Right atrium auricular region (tissue), 2 donors: Measurements from ENCODE around the gene CRYGS. TPM values are rescaled to one million over a fixed set of nuclear protein-coding genes. Genes with fewer than 3 reads are reported as not detected.

Source experiments
- DNase-seq: peaks from one replicate; pipeline ENCODE4 v3.0.0-alpha.2; 2019; ENCODE audit warnings: low spot score
- H3K27ac ChIP-seq, 2 donors: fragments of 200-600 bp; sonication (generic); 1 replicate in 1 of 2; 2 replicates in 1 of 2; pipeline ENCODE4 v1.5.1; 2016 to 2019
- H3K27me3 ChIP-seq, 2 donors: fragments of 200-600 bp; sonication (generic); one replicate each; pipeline versions ENCODE4 v1.5.1 to v1.6.0; 2017 to 2019
- H3K36me3 ChIP-seq: fragments of 200-600 bp; sonication (generic); one replicate; pipeline ENCODE4 v1.5.1; 2016
- H3K4me1 ChIP-seq, 2 donors: fragments of 200-600 bp; sonication (generic); one replicate each; pipeline versions ENCODE4 v1.5.1 to v1.6.0; 2017 to 2019
- H3K4me3 ChIP-seq, 2 donors: fragments of 200-600 bp; sonication (generic); 1 replicate in 1 of 2; 2 replicates in 1 of 2; pipeline ENCODE4 v1.5.1; 2017 to 2019; ENCODE audit warnings: mild to moderate bottlenecking in 1 of 2, moderate library complexity in 1 of 2
- H3K9me3 ChIP-seq, 2 donors: fragments of 200-600 bp; sonication (generic); one replicate each; pipeline ENCODE4 v1.5.1; 2019
- CTCF ChIP-seq, 2 donors: fragments of 200-600 bp; sonication (generic); IDR thresholded peaks; one replicate each; pipeline ENCODE4 v1.5.1; 2019; ENCODE audit warnings: antibody characterized with exemption in 2 of 2
- total RNA-seq, 2 donors: library from RNA; depleted of rRNA; stranded (reverse); fragments of >200 nt; gene quantifications; one replicate each; pipeline ENCODE4 v1.1.0, GENCODE V29; 2016

Gene CRYGS
- total RNA-seq, 2 donors from 2014 or later = 0.67 TPM; not detected in 1

- no peak overlapping the region for H3K4me3 ChIP-seq
- DNase-seq = no peak
- H3K27me3 ChIP-seq = no peaks in the 10 kb centered on the region
- H3K4me1 ChIP-seq = no peaks in the 10 kb centered on the region
- H3K9me3 ChIP-seq = peaks cover 0 to 4% of the 10 kb centered on the region in 2 donors
- TF ChIP-seq CTCF (IDR thresholded peaks at IDR 0.05) = no peak
- H3K36me3 ChIP-seq = no peaks in the 10 kb centered on the region
- no peak overlapping the region for H3K27ac ChIP-seq
Measured at GRCh38 chr3:186496635-186497034, 47.5 kb downstream of the CRYGS start.

GRCh38 chr3:186496016-186496415, 48.2 kb downstream of the CRYGS start:
- no peak for DNase-seq
- TF ChIP-seq CTCF (IDR thresholded peaks at IDR 0.05) = no peak
- Histone ChIP-seq H3K4me3 (no peak overlapping the region), H3K27ac (no peak overlapping the region), H3K36me3 (no peaks in the 10 kb centered on the region), H3K9me3 (peaks cover 0 to 4% of the 10 kb centered on the region in 2 donors), H3K27me3 (no peaks in the 10 kb centered on the region), H3K4me1 (no peaks in the 10 kb centered on the region)

- no peaks in the 10 kb centered on the region for H3K4me1 ChIP-seq
- H3K36me3 ChIP-seq = no peaks in the 10 kb centered on the region
- DNase-seq = no peak
- H3K27ac ChIP-seq = peak overlapping the region in 1 of 2 donors; percentile 12
- H3K27me3 ChIP-seq = no peaks in the 10 kb centered on the region
- H3K4me3 ChIP-seq = no peak overlapping the region
- no peaks in the 10 kb centered on the region for H3K9me3 ChIP-seq
- TF ChIP-seq CTCF (IDR thresholded peaks at IDR 0.05) = no peak
Measured at GRCh38 chr3:186493525-186494255, 50.5 kb downstream of the CRYGS start.

- no peaks in the 10 kb centered on the region for H3K27me3 ChIP-seq
- no peak overlapping the region for H3K4me3 ChIP-seq
- H3K36me3 ChIP-seq = no peaks in the 10 kb centered on the region
- DNase-seq = no peak
- no peak for TF ChIP-seq CTCF (IDR thresholded peaks at IDR 0.05)
- H3K4me1 ChIP-seq = no peaks in the 10 kb centered on the region
- H3K27ac ChIP-seq = peak overlapping the region in 1 of 2 donors; percentile 27
- H3K9me3 ChIP-seq = no peaks in the 10 kb centered on the region
Measured at GRCh38 chr3:186492385-186492984, 51.7 kb downstream of the CRYGS start.

GRCh38 chr3:186489507-186489906, 54.7 kb downstream of the CRYGS start:
- no peak for DNase-seq
- no peak overlapping the region for H3K4me3 ChIP-seq
- H3K4me1 ChIP-seq = no peaks in the 10 kb centered on the region
- TF ChIP-seq CTCF (IDR thresholded peaks at IDR 0.05) = no peak
- no peaks in the 10 kb centered on the region for H3K9me3 ChIP-seq
- H3K36me3 ChIP-seq = no peaks in the 10 kb centered on the region
- no peak overlapping the region for H3K27ac ChIP-seq
- H3K27me3 ChIP-seq = no peaks in the 10 kb centered on the region

Other genes starting within 250 kb of the CRYGS start
- 10 to 100 TPM; 25.1 to 27.4 TPM for gene DGKG, start 182.1 kb downstream of the CRYGS start, total RNA-seq
- 10 to 100 TPM in 1 of 2 donors, 1 to 10 TPM in 1; 8.6 to 10.3 TPM for gene TBCCD1, start 23.0 kb upstream of the CRYGS start, total RNA-seq
- gene DNAJB11, start 26.3 kb upstream of the CRYGS start, total RNA-seq = 10 to 100 TPM; 39.1 to 39.3 TPM
- not detected for gene AHSG, start 68.7 kb upstream of the CRYGS start, total RNA-seq
- gene FETUB, start 96.0 kb upstream of the CRYGS start, total RNA-seq = not detected
- not detected for gene HRG, start 121.6 kb upstream of the CRYGS start, total RNA-seq
- under 1 TPM in 1 of 2 donors, not detected in 1; 0.59 TPM for gene KNG1, start 173.0 kb upstream of the CRYGS start, total RNA-seq
- gene EIF4A2, start 239.2 kb upstream of the CRYGS start, total RNA-seq = 100 to 1,000 TPM; 302 to 323 TPM